Caco-2 (cell line): Measurements from ENCODE around the gene SBNO2. TPM values are rescaled to one million over a fixed set of nuclear protein-coding genes. Genes with fewer than 3 reads are reported as not detected.

Experiments used
- BruUV-seq: library from RNA; stranded (reverse); fragments of 400-500 nt; replicated peaks from 2 replicates; lab custom pipeline; 2021; lab: Mats Ljungman, UMichigan
- CTCF ChIA-PET: fragments of 300-600 bp; sonication (Branson Sonifier 250); formaldehyde crosslinking; loops from one replicate; lab custom pipeline; 2022; ENCODE audit warnings: antibody characterized with exemption; lab: Charles Lee
- POLR2A ChIA-PET: fragments of 300-600 bp; sonication (Branson Sonifier 250); formaldehyde crosslinking; loops from one replicate; lab custom pipeline; 2022; ENCODE audit warnings: antibody characterized with exemption; lab: Charles Lee
- DNase-seq, 2 experiments: peaks; one replicate each; pipeline versions ENCODE4 v3.0.0 to v3.0.0-alpha.2; 2020 to 2022
- H3K27me3 ChIP-seq: replicated peaks from 2 replicates; pipeline ENCODE4 v1.6.0; 2011; ENCODE audit warnings: low read length; ENCODE audit not compliant: control insufficient read depth, insufficient read depth
- H3K36me3 ChIP-seq: 2 replicates; pipeline ENCODE4 v1.5.1; 2011; ENCODE audit warnings: low read length; ENCODE audit not compliant: control insufficient read depth, insufficient read depth
- H3K4me1 ChIP-seq: fragments of 250-450 bp; sonication (Bioruptor Pico); 2 replicates; pipeline ENCODE4 v1.5.1; 2020; ENCODE audit warnings: mild to moderate bottlenecking
- H3K4me3 ChIP-seq: 2 replicates; pipeline ENCODE4 v1.5.1; 2011; ENCODE audit warnings: low read depth, mild to moderate bottlenecking, control low read depth, low read length
- H3K9me3 ChIP-seq: fragments of 250-450 bp; sonication (Bioruptor Pico); 2 replicates; pipeline ENCODE4 v1.5.1; 2020; ENCODE audit warnings: mild to moderate bottlenecking, moderate library complexity
- H3K27ac Mint-ChIP-seq: one replicate; pipeline ENCODE4 v1.8.0; 2022; ENCODE audit warnings: mixed read lengths; ENCODE audit not compliant: unreplicated experiment
- H3K27me3 Mint-ChIP-seq: one replicate; pipeline ENCODE4 v1.8.0; 2022; ENCODE audit warnings: mixed read lengths; ENCODE audit not compliant: insufficient read depth, unreplicated experiment
- H3K36me3 Mint-ChIP-seq: one replicate; pipeline ENCODE4 v1.8.0; 2022; ENCODE audit warnings: mild to moderate bottlenecking, mixed read lengths; ENCODE audit not compliant: insufficient read depth, unreplicated experiment
- H3K4me1 Mint-ChIP-seq: one replicate; pipeline ENCODE4 v1.8.0; 2022; ENCODE audit warnings: low read depth, mixed read lengths; ENCODE audit not compliant: unreplicated experiment
- H3K4me3 Mint-ChIP-seq: one replicate; pipeline ENCODE4 v1.8.0; 2022; ENCODE audit warnings: mild to moderate bottlenecking, moderate library complexity, mixed read lengths; ENCODE audit not compliant: unreplicated experiment
- H3K9me3 Mint-ChIP-seq: one replicate; pipeline ENCODE4 v1.8.0; 2022; ENCODE audit warnings: mixed read lengths; ENCODE audit not compliant: unreplicated experiment
- CTCF ChIP-seq, 2 experiments: fragments of 200-600 bp in 1 of 2; IDR thresholded peaks; 1 replicate in 1 of 2; 2 replicates in 1 of 2; pipeline versions ENCODE4 v1.5.1 to v1.8.0; 2011 to 2022; ENCODE audit warnings: antibody characterized with exemption in 1 of 2, control low read depth in 1 of 2, inconsistent platforms in 1 of 2, low read depth in 1 of 2, low read length in 1 of 2, mild to moderate bottlenecking in 1 of 2, moderate library complexity in 1 of 2; ENCODE audit not compliant: insufficient read depth in 1 of 2, severe bottlenecking in 1 of 2, unreplicated experiment in 1 of 2
- intact Hi-C: fragments of 100-400 bp; cut with micrococcal nuclease; formaldehyde crosslinking; loops from one replicate; pipeline ENCODE4 v1.10.0; 2022; ENCODE audit not compliant: unreplicated experiment
- total RNA-seq: library from RNA; stranded (reverse); gene quantifications from 2 replicates; pipeline ENCODE4 v1.2.3, GENCODE V29; 2022

SBNO2 gene
- total RNA-seq, 1 experiment from 2014 or later: 41.2 TPM

GRCh38 chr19:1151037-1151724, 22.9 kb downstream of the SBNO2 start:
- Histone ChIP-seq H3K36me3 (peaks cover 2% of the 10 kb centered on the region; the same call in 1 of the 2 replicates), H3K27me3 (no peaks in the 10 kb centered on the region), H3K9me3 (no peaks in the 10 kb centered on the region), H3K4me1 (no peaks in the 10 kb centered on the region), H3K4me3 (no peak overlapping the region)
- Mint-ChIP-seq H3K4me1 (no peaks in the 10 kb centered on the region), H3K4me3 (no peak overlapping the region), H3K36me3 (peaks cover 28% of the 10 kb centered on the region), H3K27me3 (no peaks in the 10 kb centered on the region), H3K27ac (no peak overlapping the region), H3K9me3 (no peaks in the 10 kb centered on the region)
- no peak for DNase-seq
- POLR2A ChIA-PET: no interaction called here
- BruUV-seq: no TSS peak
- intact Hi-C loops: no loop called here
- CTCF ChIA-PET: no interaction called here
- no peak for TF ChIP-seq CTCF (IDR thresholded peaks at IDR 0.05; ENCODE audit: insufficient read depth in 1 of 2, low read depth in 1 of 2, low read length in 1 of 2, severe bottlenecking in 1 of 2, unreplicated experiment in 1 of 2)

- H3K4me1 ChIP-seq: no peaks in the 10 kb centered on the region
- no peak for DNase-seq
- H3K36me3 ChIP-seq: peaks cover 2% of the 10 kb centered on the region; the same call in 1 of the 2 replicates
- H3K9me3 ChIP-seq: no peaks in the 10 kb centered on the region
- no TSS peak for BruUV-seq
- CTCF ChIA-PET: no interaction called here
- Mint-ChIP-seq H3K4me1 (no peaks in the 10 kb centered on the region), H3K4me3 (no peak overlapping the region), H3K9me3 (no peaks in the 10 kb centered on the region), H3K36me3 (peaks cover 34% of the 10 kb centered on the region), H3K27me3 (no peaks in the 10 kb centered on the region), H3K27ac (no peak overlapping the region)
- intact Hi-C loops: no loop called here
- TF ChIP-seq CTCF (IDR thresholded peaks at IDR 0.05; ENCODE audit: insufficient read depth in 1 of 2, low read depth in 1 of 2, low read length in 1 of 2, severe bottlenecking in 1 of 2, unreplicated experiment in 1 of 2): no peak
- H3K27me3 ChIP-seq: no peaks in the 10 kb centered on the region
- no peak overlapping the region for H3K4me3 ChIP-seq
- POLR2A ChIA-PET: no interaction called here
Measured at GRCh38 chr19:1150333-1151036, 23.6 kb downstream of the SBNO2 start.

GRCh38 chr19:1149259-1150045, 24.6 kb downstream of the SBNO2 start:
- H3K9me3 ChIP-seq: no peaks in the 10 kb centered on the region
- peaks cover 40% of the 10 kb centered on the region for H3K36me3 Mint-ChIP-seq
- no peaks in the 10 kb centered on the region for H3K4me1 ChIP-seq
- no peaks in the 10 kb centered on the region for H3K4me1 Mint-ChIP-seq
- CTCF ChIA-PET: no interaction called here
- no peak for TF ChIP-seq CTCF (IDR thresholded peaks at IDR 0.05; ENCODE audit: insufficient read depth in 1 of 2, low read depth in 1 of 2, low read length in 1 of 2, severe bottlenecking in 1 of 2, unreplicated experiment in 1 of 2)
- no peak for DNase-seq
- peaks cover 6% of the 10 kb centered on the region for H3K9me3 Mint-ChIP-seq
- no peak overlapping the region for H3K4me3 ChIP-seq
- H3K36me3 ChIP-seq: peaks cover 2% of the 10 kb centered on the region; the same call in 1 of the 2 replicates
- H3K4me3 Mint-ChIP-seq: no peak overlapping the region
- no peaks in the 10 kb centered on the region for H3K27me3 ChIP-seq
- POLR2A ChIA-PET: no interaction called here
- H3K27me3 Mint-ChIP-seq: no peaks in the 10 kb centered on the region
- no TSS peak for BruUV-seq
- intact Hi-C loops: no loop called here
- no peak overlapping the region for H3K27ac Mint-ChIP-seq
